Urinary bladder (tissue), 4 donors: ENCODE measurements around the gene DEPP1. TPM values are rescaled to one million over a fixed set of nuclear protein-coding genes. Genes with fewer than 3 reads are reported as not detected.

Source experiments
- DNase-seq: peaks from one replicate; pipeline ENCODE4 v3.0.0-alpha.2; 2015; ENCODE audit errors: extremely low spot score
- H3K27ac ChIP-seq: one replicate; pipeline ENCODE4 v1.5.1; 2013; ENCODE audit warnings: low read depth, mild to moderate bottlenecking, moderate library complexity
- H3K36me3 ChIP-seq: one replicate; pipeline ENCODE4 v1.6.1; 2013; ENCODE audit warnings: mild to moderate bottlenecking, moderate library complexity; ENCODE audit not compliant: insufficient read depth
- H3K4me1 ChIP-seq: one replicate; pipeline ENCODE4 v1.6.1; 2013; ENCODE audit warnings: mild to moderate bottlenecking, moderate library complexity; ENCODE audit not compliant: insufficient read depth
- H3K4me3 ChIP-seq: one replicate; pipeline ENCODE4 v1.5.1; 2013; ENCODE audit warnings: low read depth, low read length
- WGBS: extraction: QIAGEN DNeasy Blood & Tissue Kit; methylation state at CpG from one replicate; pipeline ENCODE4 v1.1.7; 2013; 5-methylcytosine and 5-hydroxymethylcytosine counted together
- polyA plus RNA-seq: library from polyadenylated mRNA; stranded (reverse); fragments of 200-250 nt; gene quantifications from one replicate; pipeline ENCODE4 v1.2.3, GENCODE V29; 2013
- total RNA-seq: library from RNA; depleted of rRNA; stranded (reverse); fragments of >200 nt; gene quantifications from one replicate; pipeline ENCODE4 v1.2.3, GENCODE V29; 2014
- donor health status: healthy with polysubstance abuse.
- donor health status: healthy.

Gene DEPP1
- total and polyA plus RNA-seq, 2 donors, result 15.5 to 51.6 TPM

DNA sequence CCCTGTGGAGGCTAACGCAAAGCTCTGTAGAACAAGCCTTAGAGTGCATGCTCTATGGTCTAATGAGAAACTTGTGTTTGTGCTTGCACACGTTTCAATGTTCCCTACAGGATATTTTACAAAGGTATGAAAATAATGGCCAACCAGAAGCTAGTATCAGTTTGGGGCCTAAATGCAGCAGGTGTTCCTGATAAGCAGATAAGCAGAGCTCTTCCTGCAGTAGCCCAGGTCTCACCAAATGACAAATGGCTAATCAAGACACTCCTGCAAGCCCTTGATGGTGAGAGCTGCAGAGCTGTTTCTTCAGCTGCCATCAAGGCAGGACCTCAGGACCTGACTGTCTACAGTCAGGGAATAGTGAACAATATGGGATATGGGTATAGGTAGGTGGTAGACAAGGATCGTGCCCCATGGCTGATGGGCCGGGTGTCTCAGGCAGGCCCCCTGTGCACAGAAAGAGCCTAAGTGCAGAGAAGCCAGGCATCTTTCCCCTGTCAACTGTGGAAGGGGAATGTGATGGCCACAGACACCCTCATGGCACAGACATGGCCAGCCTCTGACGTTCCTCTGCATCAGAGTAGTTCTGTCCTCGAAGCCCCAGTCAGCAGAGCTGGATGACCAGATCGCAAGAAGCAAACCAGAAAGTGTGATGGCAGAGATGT is 42.2 kb downstream of the DEPP1 start:
- no peaks in the 10 kb centered on the region for H3K36me3 ChIP-seq
- H3K4me3 ChIP-seq, result no peak overlapping the region
- no peak overlapping the region for H3K27ac ChIP-seq
- H3K4me1 ChIP-seq, result no peaks in the 10 kb centered on the region
- DNase-seq, result no peak
- 88% methylated on average over 7 of the region's 7 CpGs for WGBS

DNA sequence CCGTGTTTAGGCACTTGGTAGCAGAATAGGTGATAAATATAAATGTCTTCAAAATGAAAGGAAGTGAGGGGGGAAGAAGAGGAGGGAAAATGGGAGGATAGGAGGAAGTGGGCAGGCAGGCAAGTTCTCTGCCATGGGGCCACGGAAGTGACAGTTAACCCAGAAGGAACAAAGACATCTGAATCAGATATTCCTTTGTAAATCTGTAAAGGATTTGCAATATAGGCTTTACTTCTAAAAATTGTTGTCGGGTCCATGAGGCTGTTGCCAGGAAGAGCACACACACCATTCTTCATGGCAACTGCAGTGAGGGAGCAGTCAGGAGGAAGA is 42.7 kb downstream of the DEPP1 start:
- no peak overlapping the region for H3K4me3 ChIP-seq
- DNase-seq, result no peak
- no peak overlapping the region for H3K27ac ChIP-seq
- no peaks in the 10 kb centered on the region for H3K36me3 ChIP-seq
- no peaks in the 10 kb centered on the region for H3K4me1 ChIP-seq
- WGBS, result 50% methylated on average over 3 of the region's 3 CpGs

DNA sequence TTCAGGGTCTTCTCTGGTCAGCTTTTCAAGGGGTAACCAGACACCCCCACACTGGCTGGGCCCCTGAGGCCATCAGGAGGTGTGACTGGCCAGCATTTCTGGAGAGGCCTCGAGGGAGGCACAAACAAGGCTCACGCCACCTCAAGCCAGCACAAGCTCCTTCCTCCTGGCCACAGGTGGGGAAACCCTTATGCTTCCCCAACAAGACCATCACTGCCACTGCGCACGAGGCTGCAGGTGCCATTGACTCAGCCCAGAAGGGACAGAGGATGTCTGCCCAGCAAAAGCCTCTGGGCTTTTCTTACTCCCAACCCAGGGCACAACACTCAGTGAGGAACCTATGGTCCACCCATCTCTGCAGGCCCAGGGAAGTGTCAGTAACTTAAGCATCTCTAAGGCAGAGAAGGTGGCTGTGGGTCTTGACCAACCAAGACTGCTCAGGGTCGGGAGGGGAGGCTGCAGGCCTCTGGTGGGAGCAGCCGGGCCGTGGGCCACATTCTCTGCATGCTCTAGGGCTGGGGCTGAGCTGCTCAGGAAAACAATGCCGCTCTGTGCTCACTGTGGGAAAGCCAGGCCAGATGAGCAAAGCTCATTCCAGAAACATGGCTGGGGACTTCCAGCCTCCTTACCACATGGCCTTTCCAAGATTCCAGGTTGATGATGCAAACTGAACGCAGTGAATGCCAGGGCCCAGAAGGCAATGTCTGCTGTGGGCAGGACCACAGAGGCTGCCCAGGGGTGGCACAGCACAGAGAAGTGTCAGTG is 43.2 kb downstream of the DEPP1 start:
- no peaks in the 10 kb centered on the region for H3K36me3 ChIP-seq
- no peaks in the 10 kb centered on the region for H3K4me1 ChIP-seq
- H3K27ac ChIP-seq, result no peak overlapping the region
- H3K4me3 ChIP-seq, result no peak overlapping the region
- 57% methylated on average over 9 of the region's 9 CpGs for WGBS
- no peak for DNase-seq

DNA sequence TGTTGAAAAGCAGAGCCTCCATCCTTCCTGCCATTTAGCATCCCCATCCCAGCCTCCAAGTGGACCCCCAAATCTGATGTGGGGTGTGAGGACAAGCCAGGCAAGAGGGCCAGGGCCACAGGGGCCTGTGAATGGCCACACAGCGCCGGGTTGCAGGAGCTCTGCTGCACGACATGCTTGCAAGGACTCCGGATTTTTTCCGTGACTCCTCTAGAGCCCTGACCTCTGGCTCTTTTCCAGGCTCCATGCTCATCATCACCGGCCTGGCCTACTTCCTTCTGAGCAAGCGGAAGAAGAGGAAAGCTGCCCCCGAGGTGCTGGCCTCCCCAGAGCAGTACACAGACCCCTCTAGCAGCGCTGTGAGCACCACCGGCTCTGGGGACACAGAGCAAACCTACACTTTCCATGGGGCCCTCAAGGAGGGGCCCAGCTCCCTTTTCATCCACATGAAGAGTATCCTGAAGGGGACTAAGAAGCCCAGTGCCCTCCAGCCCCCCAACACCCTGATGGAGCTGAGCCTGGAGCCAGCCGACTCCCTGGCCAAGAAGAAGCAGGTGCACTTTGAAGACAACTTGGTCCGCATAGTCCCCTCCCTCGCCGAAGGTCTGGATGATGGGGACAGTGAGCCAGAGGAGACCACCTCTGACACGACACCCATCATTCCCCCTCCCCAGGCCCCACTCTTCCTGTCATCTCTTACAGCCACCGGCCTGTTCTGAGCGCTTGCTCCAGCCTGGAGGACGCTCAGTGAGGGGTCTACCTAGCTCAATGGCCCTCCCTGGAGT is 44.0 kb downstream of the DEPP1 start:
- DNase-seq, result no peak
- no peaks in the 10 kb centered on the region for H3K36me3 ChIP-seq
- H3K4me1 ChIP-seq, result no peaks in the 10 kb centered on the region
- no peak overlapping the region for H3K4me3 ChIP-seq
- no peak overlapping the region for H3K27ac ChIP-seq
- 81% methylated on average over 18 of the region's 18 CpGs for WGBS

- Histone ChIP-seq H3K4me3 (no peak overlapping the region), H3K36me3 (no peaks in the 10 kb centered on the region), H3K4me1 (no peaks in the 10 kb centered on the region), H3K27ac (no peak overlapping the region)
- WGBS, result 83% methylated on average over 9 of the region's 9 CpGs
- DNase-seq, result no peak
Measured at GRCh38 chr10:44933451-44934321, 44.9 kb downstream of the DEPP1 start.

- no peaks in the 10 kb centered on the region for H3K36me3 ChIP-seq
- peak; percentile 35 for DNase-seq
- H3K4me1 ChIP-seq, result no peaks in the 10 kb centered on the region
- H3K4me3 ChIP-seq, result no peak overlapping the region
- no peak overlapping the region for H3K27ac ChIP-seq
- 47% methylated on average over 10 of the region's 10 CpGs for WGBS
Measured at GRCh38 chr10:44932517-44933450, 45.8 kb downstream of the DEPP1 start.

DNA sequence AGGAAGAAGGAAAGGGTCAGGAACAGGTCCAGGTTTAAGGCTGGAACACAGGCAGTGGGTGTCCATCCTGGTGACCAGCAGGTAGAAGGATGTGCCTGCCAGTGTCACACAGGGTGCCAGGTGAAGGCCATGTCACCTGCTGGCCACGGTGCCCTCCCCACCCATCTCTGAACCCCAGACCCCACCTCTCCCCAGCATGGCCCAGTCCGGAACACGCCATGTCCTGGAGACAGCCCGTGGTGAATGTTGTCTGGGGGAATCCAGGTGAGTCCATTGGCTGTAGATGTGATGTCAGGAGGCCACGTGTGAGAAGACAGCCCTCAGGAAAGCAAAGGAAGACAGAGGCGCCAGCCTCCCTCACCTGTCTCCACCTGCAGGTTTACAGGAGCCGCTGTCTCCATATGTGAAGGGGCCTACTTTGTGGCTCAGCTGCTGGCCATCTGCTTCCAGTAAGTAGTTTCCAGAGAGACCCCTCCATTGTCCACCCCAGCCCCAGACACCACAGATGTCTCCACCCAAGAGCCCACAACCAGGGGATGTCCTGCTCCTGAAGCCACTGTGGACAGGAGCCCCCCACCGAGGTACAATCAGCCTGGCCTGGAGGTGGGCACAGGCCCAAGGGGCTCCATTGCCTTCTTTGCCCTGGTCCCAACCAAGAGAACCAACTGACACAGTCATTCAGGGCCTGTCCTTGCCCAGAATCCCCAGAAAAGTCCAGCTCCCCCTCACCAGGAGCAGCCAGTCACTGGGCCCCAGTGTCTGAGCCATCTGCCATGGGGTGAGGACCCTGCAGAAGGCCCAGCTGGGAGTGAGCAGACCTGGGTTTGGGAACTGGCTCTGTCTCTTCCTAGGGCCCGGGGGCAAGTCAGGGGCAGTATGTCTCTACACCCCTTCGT is 46.7 kb downstream of the DEPP1 start:
- Histone ChIP-seq H3K4me1 (no peaks in the 10 kb centered on the region), H3K36me3 (no peaks in the 10 kb centered on the region), H3K27ac (no peak overlapping the region), H3K4me3 (no peak overlapping the region)
- 92% methylated on average over 10 of the region's 10 CpGs for WGBS
- DNase-seq, result no peak

DNA sequence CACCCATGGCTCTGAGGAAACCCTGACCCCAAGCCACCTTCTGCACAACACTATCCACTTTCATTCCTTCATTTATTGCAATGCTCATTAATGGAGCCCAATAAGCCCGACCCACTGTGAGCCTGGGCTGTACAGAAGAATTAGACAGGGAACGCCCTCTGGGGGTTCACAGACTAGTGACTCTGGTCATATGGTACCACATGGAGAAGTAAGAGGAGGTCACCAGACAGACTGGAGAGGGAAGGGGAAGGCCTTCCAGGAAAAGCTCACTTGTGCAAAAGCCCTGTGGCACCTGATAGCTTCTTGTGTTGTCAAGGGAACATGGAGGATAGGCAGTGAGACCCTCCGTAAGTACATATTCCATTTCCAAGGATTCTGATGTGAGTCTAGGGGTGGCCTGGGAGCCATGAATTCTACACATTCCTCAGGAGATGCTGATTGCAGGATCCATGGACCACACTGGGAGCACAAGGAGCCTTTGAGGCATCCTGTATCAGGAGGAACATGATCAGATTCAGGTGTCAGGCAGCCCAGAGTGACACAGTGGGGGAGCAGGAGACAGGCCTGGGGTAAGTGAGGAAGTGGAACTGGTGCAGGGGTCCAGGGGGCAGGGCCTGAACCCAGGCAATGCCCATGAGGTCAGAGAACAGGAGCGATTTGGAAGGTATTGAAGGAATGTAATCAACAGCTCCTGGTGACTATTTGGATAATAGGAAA is 47.5 kb downstream of the DEPP1 start:
- H3K27ac ChIP-seq, result no peak overlapping the region
- H3K4me1 ChIP-seq, result no peaks in the 10 kb centered on the region
- WGBS, result 86% methylated on average over 4 of the region's 4 CpGs
- no peak for DNase-seq
- no peaks in the 10 kb centered on the region for H3K36me3 ChIP-seq
- H3K4me3 ChIP-seq, result no peak overlapping the region

- H3K36me3 ChIP-seq, result no peaks in the 10 kb centered on the region
- 80% methylated on average over 8 of the region's 8 CpGs for WGBS
- no peak for DNase-seq
Measured at GRCh38 chr10:44929356-44930255, 49.0 kb downstream of the DEPP1 start.

DNA sequence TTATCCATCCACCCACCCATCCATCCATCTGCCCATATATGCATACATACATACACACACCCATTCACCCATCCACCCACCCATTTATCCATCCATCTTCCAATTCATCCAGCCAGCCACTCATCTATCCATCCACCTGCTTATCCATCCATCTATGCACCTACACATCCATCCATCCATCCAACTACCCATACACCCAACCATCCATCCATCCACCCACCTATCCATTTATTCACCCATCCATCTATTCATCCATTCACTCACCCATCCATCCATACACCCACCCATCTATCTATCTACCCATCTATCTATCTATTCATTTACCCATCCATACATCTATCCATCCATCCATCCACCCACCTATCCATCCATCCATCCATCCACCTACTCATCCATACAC is 50.1 kb downstream of the DEPP1 start:
- Histone ChIP-seq H3K36me3 (no peaks in the 10 kb centered on the region), H3K4me1 (no peaks in the 10 kb centered on the region), H3K27ac (no peak overlapping the region), H3K4me3 (no peak overlapping the region)
- no peak for DNase-seq

More at GRCh38 chr10:44929356-44930255, 49.0 kb downstream of the DEPP1 start:
- no peak overlapping the region for H3K27ac ChIP-seq
- H3K4me1 ChIP-seq, result no peaks in the 10 kb centered on the region
- no peak overlapping the region for H3K4me3 ChIP-seq

DNA sequence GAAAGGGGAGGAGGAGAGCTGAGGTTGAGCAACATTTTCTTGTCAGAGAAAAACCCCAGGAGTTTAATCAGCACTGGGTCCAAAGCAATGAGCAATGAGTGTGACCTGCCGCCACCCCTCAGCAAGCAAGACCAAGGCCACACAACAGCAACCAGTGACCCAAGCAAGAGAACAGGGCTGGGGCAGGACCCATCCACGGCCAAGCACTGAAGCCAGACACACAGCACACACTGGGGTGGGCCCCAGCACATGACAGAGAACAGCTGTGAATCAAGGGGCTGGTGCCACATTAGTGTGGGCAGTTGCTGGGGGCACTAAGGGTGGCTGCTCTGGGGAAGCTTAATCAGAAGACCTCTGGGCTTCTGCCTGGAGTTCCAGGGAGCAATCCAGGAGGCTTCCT is 51.3 kb downstream of the DEPP1 start:
- H3K4me1 ChIP-seq, result no peaks in the 10 kb centered on the region
- WGBS, result 65% methylated on average over 2 of the region's 2 CpGs
- no peak for DNase-seq
- no peak overlapping the region for H3K27ac ChIP-seq
- no peaks in the 10 kb centered on the region for H3K36me3 ChIP-seq
- H3K4me3 ChIP-seq, result no peak overlapping the region
